IMR-90 (cell line): ENCODE results near the gene EMD. TPM values are rescaled to one million over a fixed set of nuclear protein-coding genes. Genes with fewer than 3 reads are reported as not detected.
A peak's percentile ranks its signal among the peaks of the same experiment; 100 is the strongest.

Experiments
- ATAC-seq: fragments of 200-7000 bp; cut with Tn5 transposase; 2 replicates; pipeline ENCODE4 v1.9.1; 2020; ENCODE audit warnings: low read depth, mild to moderate bottlenecking, moderate library complexity
- BruUV-seq: library from RNA; stranded (reverse); fragments of 400-500 nt; replicated peaks from 2 replicates; lab custom pipeline; 2021; lab: Mats Ljungman, UMichigan
- CTCF ChIA-PET: fragments of 300-600 bp; formaldehyde crosslinking; extraction: SDS; loops from one replicate; lab custom pipeline; 2021; ENCODE audit warnings: antibody characterized with exemption; lab: Yijun Ruan, JAX
- POLR2A ChIA-PET: fragments of 300-600 bp; sonication (Branson Sonifier 250); formaldehyde crosslinking; loops from one replicate; lab custom pipeline; 2022; ENCODE audit warnings: antibody characterized with exemption; ENCODE audit not compliant: unreplicated experiment; lab: Charles Lee
- DNase-seq: peaks from one replicate; pipeline ENCODE4 v3.0.0; 2013
- H2AFZ ChIP-seq: replicated peaks from 2 replicates; pipeline ENCODE3; 2013; ENCODE audit warnings: low read length, mild to moderate bottlenecking; ENCODE audit not compliant: poor library complexity
- H2AK5ac ChIP-seq: 2 replicates; pipeline ENCODE4 v1.6.1; 2013; ENCODE audit warnings: low read depth, low read length, inconsistent platforms
- H2AK9ac ChIP-seq: replicated peaks from 2 replicates; pipeline ENCODE3; 2013; ENCODE audit warnings: mild to moderate bottlenecking, low read depth, low read length, moderate library complexity; ENCODE audit not compliant: poor library complexity
- H2BK120ac ChIP-seq: 2 replicates; pipeline ENCODE4 v1.6.1; 2013; ENCODE audit warnings: low read depth, low read length, inconsistent platforms
- H2BK15ac ChIP-seq: 3 replicates; pipeline ENCODE4 v1.6.1; 2013; ENCODE audit warnings: low read depth, low read length, inconsistent platforms
- H2BK20ac ChIP-seq: 2 replicates; pipeline ENCODE4 v1.6.1; 2013; ENCODE audit warnings: low read depth, mild to moderate bottlenecking, inconsistent platforms, low read length, moderate library complexity
- H2BK5ac ChIP-seq: 2 replicates; pipeline ENCODE4 v1.6.1; 2013; ENCODE audit warnings: mild to moderate bottlenecking, low read depth, low read length, inconsistent platforms; ENCODE audit not compliant: poor library complexity, severe bottlenecking
- H3K14ac ChIP-seq: replicated peaks from 2 replicates; pipeline ENCODE4 v1.6.1; 2013; ENCODE audit warnings: low read depth, low read length, inconsistent platforms
- H3K18ac ChIP-seq: 2 replicates; pipeline ENCODE4 v1.6.1; 2013; ENCODE audit warnings: low read depth, low read length, control low read depth
- H3K23ac ChIP-seq: 2 replicates; pipeline ENCODE4 v1.6.1; 2013; ENCODE audit warnings: low read depth, low read length, inconsistent platforms
- H3K27ac ChIP-seq: 2 replicates; pipeline ENCODE4 v1.5.1; 2013; ENCODE audit warnings: mild to moderate bottlenecking, control low read depth, low read length; ENCODE audit not compliant: insufficient read depth
- H3K27me3 ChIP-seq: 2 replicates; pipeline ENCODE4 v1.6.1; 2013; ENCODE audit warnings: low read length; ENCODE audit not compliant: control insufficient read depth, insufficient read depth
- H3K36me3 ChIP-seq: 2 replicates; pipeline ENCODE4 v1.6.1; 2013; ENCODE audit warnings: low read length, mixed read lengths; ENCODE audit not compliant: control insufficient read depth, insufficient read depth
- H3K4ac ChIP-seq: 2 replicates; pipeline ENCODE4 v1.6.1; 2013; ENCODE audit warnings: low read depth, low read length, inconsistent platforms
- H3K4me1 ChIP-seq: 2 replicates; pipeline ENCODE4 v1.6.1; 2013; ENCODE audit warnings: low read length, mixed read lengths; ENCODE audit not compliant: control insufficient read depth, insufficient read depth
- H3K4me2 ChIP-seq: 2 replicates; pipeline ENCODE4 v1.6.1; 2013; ENCODE audit warnings: low read depth, mild to moderate bottlenecking, control low read depth, low read length, moderate library complexity
- H3K4me3 ChIP-seq: 2 replicates; pipeline ENCODE4 v1.5.1; 2013; ENCODE audit warnings: low read depth, mild to moderate bottlenecking, control low read depth, low read length, moderate library complexity; ENCODE audit not compliant: insufficient read depth
- H3K56ac ChIP-seq: 2 replicates; pipeline ENCODE4 v1.6.1; 2013; ENCODE audit warnings: low read length, inconsistent platforms; ENCODE audit not compliant: insufficient read depth; ENCODE audit errors: extremely low read depth
- H3K79me1 ChIP-seq, 2 experiments: 2 replicates each; pipeline ENCODE4 v1.6.1; 2013; ENCODE audit warnings: low read length in 2 of 2, inconsistent platforms in 1 of 2, low read depth in 1 of 2
- H3K9ac ChIP-seq: 2 replicates; pipeline ENCODE4 v1.6.1; 2013; ENCODE audit warnings: low read depth, low read length, control low read depth
- H3K9me1 ChIP-seq: 2 replicates; pipeline ENCODE4 v1.6.1; 2013; ENCODE audit warnings: low read length, inconsistent platforms; ENCODE audit not compliant: insufficient read depth
- H3K9me3 ChIP-seq: 2 replicates; pipeline ENCODE4 v1.6.1; 2013; ENCODE audit warnings: low read length; ENCODE audit not compliant: control insufficient read depth, insufficient read depth
- H4K20me1 ChIP-seq: 2 replicates; pipeline ENCODE4 v1.6.1; 2013; ENCODE audit warnings: low read length, inconsistent platforms; ENCODE audit not compliant: insufficient read depth
- H4K5ac ChIP-seq: 2 replicates; pipeline ENCODE4 v1.6.1; 2013; ENCODE audit warnings: mild to moderate bottlenecking, low read depth, low read length, control low read depth
- H4K8ac ChIP-seq, 2 experiments: 2 replicates each; pipeline ENCODE4 v1.6.1; 2013; ENCODE audit warnings: low read depth in 2 of 2, low read length in 2 of 2, control low read depth in 1 of 2, inconsistent platforms in 1 of 2
- H4K91ac ChIP-seq: 2 replicates; pipeline ENCODE4 v1.6.1; 2013; ENCODE audit warnings: low read depth, low read length, inconsistent platforms; ENCODE audit not compliant: insufficient read depth
- BHLHE40 ChIP-seq: fragments of 150-350 bp; IDR thresholded peaks from 2 replicates; pipeline ENCODE4 v1.6.1; 2016; ENCODE audit warnings: mild to moderate bottlenecking, low read depth, low read length
- CEBPB ChIP-seq: IDR thresholded peaks from 2 replicates; pipeline ENCODE4 v1.6.1; 2012; ENCODE audit warnings: low read depth, low read length, improper control_type of control experiment
- CHD1 ChIP-seq: IDR thresholded peaks from 2 replicates; pipeline ENCODE4 v1.6.1; 2012; ENCODE audit warnings: low read depth, low read length, improper control_type of control experiment
- ELK1 ChIP-seq: fragments of 150-350 bp; IDR thresholded peaks from 2 replicates; pipeline ENCODE4 v1.6.1; 2016; ENCODE audit warnings: low read depth, mild to moderate bottlenecking, low read length, moderate library complexity, borderline replicate concordance
- FOS ChIP-seq: fragments of 150-350 bp; IDR thresholded peaks from 2 replicates; pipeline ENCODE4 v1.6.1; 2016; ENCODE audit warnings: low read depth, low read length
- MAZ ChIP-seq: IDR thresholded peaks from 2 replicates; pipeline ENCODE4 v1.6.1; 2012; ENCODE audit warnings: low read depth, mild to moderate bottlenecking, low read length, improper control_type of control experiment, moderate library complexity, borderline replicate concordance
- NFE2L2 ChIP-seq: fragments of 150-350 bp; IDR thresholded peaks from 2 replicates; pipeline ENCODE4 v1.6.1; 2016; ENCODE audit warnings: low read depth, mild to moderate bottlenecking, low read length
- POLR2A ChIP-seq: IDR thresholded peaks from 2 replicates; pipeline ENCODE4 v1.6.1; 2012; ENCODE audit warnings: mild to moderate bottlenecking, low read depth, low read length
- RAD21 ChIP-seq: IDR thresholded peaks from 2 replicates; pipeline ENCODE4 v1.6.1; 2012; ENCODE audit warnings: low read length, improper control_type of control experiment
- RCOR1 ChIP-seq: IDR thresholded peaks from 2 replicates; pipeline ENCODE4 v1.6.1; 2012; ENCODE audit warnings: mild to moderate bottlenecking, low read length, improper control_type of control experiment; ENCODE audit not compliant: insufficient replicate concordance
- RFX5 ChIP-seq: IDR thresholded peaks from 2 replicates; pipeline ENCODE4 v1.8.0; 2012; ENCODE audit warnings: low read depth, mild to moderate bottlenecking, low read length, moderate library complexity
- SMC3 ChIP-seq: fragments of 150-350 bp; IDR thresholded peaks from 2 replicates; pipeline ENCODE4 v1.6.1; 2016; ENCODE audit warnings: low read depth, mild to moderate bottlenecking, antibody characterized with exemption, low read length, moderate library complexity
- WGBS, 2 experiments: methylation state at CpG; one replicate each; pipeline versions ENCODE4 v1.1.5 to v1.1.7; 2013; ENCODE audit warnings: missing lambda C conversion rate in 2 of 2; ENCODE audit not compliant: insufficient read length in 1 of 2; ENCODE audit errors: extremely low coverage in 2 of 2; 5-methylcytosine and 5-hydroxymethylcytosine counted together
- dilution Hi-C: fragments of 300-500 bp; cut with HindIII; formaldehyde crosslinking; loops from one replicate; pipeline ENCODE4 v1.14.3; 2018; ENCODE audit warnings: low sequenced_read_pairs; ENCODE audit not compliant: unreplicated experiment
- in situ Hi-C: fragments of 300-500 bp; cut with MboI; formaldehyde crosslinking; loops from 3 replicates; pipeline ENCODE4 v1.14.3; 2019; ENCODE audit warnings: low sequenced_read_pairs, inconsistent platforms, mixed read lengths
- intact Hi-C: fragments of 100-400 bp; cut with micrococcal nuclease; formaldehyde crosslinking; loops from 2 replicates; pipeline ENCODE4 v1.10.0; 2022
- polyA plus RNA-seq, 3 experiments: library from polyadenylated mRNA; depleted of rRNA; stranded (reverse); fragments of >200 nt; gene quantifications; 2 replicates each; pipeline ENCODE4 v1.2.3, GENCODE V29; 2012; ENCODE audit warnings: low replicate concordance in 1 of 3
- total RNA-seq: library from RNA; depleted of rRNA; stranded (reverse); fragments of >200 nt; gene quantifications from 2 replicates; pipeline ENCODE4 v1.2.3, GENCODE V29; 2012
- TF ChIP-seq, protein P1 (sequence below): fragments of 150-350 bp; IDR thresholded peaks from 2 replicates; pipeline ENCODE4 v1.6.1; 2017; ENCODE audit warnings: mild to moderate bottlenecking, antibody characterized with exemption, low read length, low read depth
- TF ChIP-seq, protein P2 (sequence below): conservative IDR thresholded peaks from 2 replicates; pipeline ENCODE4 v1.5.1; 2012; ENCODE audit warnings: mild to moderate bottlenecking, low read depth, low read length, improper control_type of control experiment

EMD gene
- total and polyA plus RNA-seq, 2 of the 4 experiments (the other 2 are of a cell fraction), result 9.9 to 80.6 TPM

DNA sequence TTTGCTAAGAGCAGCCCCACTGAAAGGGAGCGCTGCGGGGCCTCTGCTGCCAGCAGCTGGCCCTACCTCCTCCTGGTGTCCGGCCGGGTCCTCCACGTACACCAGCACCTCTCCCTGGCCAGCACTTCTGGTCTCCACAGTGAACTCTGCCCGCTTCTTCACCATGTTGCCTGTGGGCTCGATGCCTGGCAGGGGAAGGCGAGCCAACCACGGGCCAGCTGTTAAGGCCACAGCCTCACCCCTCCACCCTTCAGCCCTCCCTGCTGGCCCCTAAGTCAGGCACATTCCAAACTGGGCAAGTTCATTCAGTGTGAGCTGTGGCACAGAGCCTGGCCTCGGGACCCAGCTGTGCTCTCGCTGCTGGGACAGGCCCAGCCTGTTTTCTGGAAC lies 12.4 kb upstream of the EMD start:
- peak overlapping the region; percentile 47; the same call in 1 of the 2 replicates for H3K9ac ChIP-seq
- intact Hi-C loops, result no loop called here

More for the DNA sequence above, 12.4 kb upstream of the EMD start:
- Histone ChIP-seq H4K20me1 (peaks cover 90% of the 10 kb centered on the region), H3K79me1 (peaks cover 0 to 21% of the 10 kb centered on the region in 2 experiments; a peak in 1 of 4 replicates), H3K4me2 (peak overlapping the region; percentile 11; the same call in 1 of the 2 replicates), H2BK15ac (no peak overlapping the region), H3K4ac (no peak overlapping the region), H3K56ac (no peak overlapping the region), H4K5ac (no peak overlapping the region), H2BK5ac (peak overlapping the region; percentile 34), H3K4me3 (no peak overlapping the region), H3K4me1 (peaks cover 7% of the 10 kb centered on the region), H2AK9ac (peak overlapping the region; percentile 72), H2AFZ (peak overlapping the region; percentile 51), H3K14ac (peak overlapping the region; percentile 23; the same call in 1 of the 2 replicates), H2AK5ac (no peak overlapping the region; the same call in 1 of the 2 replicates), H2BK120ac (no peak overlapping the region), H3K18ac (no peak overlapping the region), H4K8ac (no peak overlapping the region), H3K23ac (no peak overlapping the region), H3K36me3 (peaks cover 75% of the 10 kb centered on the region), H3K9me1 (no peaks in the 10 kb centered on the region; the same call in 1 of the 2 replicates), H3K27ac (peak overlapping the region; percentile 39), H3K9me3 (no peaks in the 10 kb centered on the region), H2BK20ac (no peak overlapping the region), H4K91ac (no peak overlapping the region), H3K27me3 (no peaks in the 10 kb centered on the region)
- in situ Hi-C loops, result no loop called here
- no peak for DNase-seq
- CTCF ChIA-PET, result no interaction called here
- 66% methylated on average over 9 of the region's 11 CpGs; no CpG with 5 or more reads in 1 of the 2 experiments for WGBS, 2 experiments
- ATAC-seq, result no peak
- POLR2A ChIA-PET, result no interaction called here
- no peak for TF ChIP-seq NFE2L2
- TF ChIP-seq RAD21, result no peak
- no peak for TF ChIP-seq BHLHE40
- no peak for TF ChIP-seq RFX5
- TF ChIP-seq SMC3, result no peak
- TF ChIP-seq FOS, result no peak
- TF ChIP-seq, protein P1, sequence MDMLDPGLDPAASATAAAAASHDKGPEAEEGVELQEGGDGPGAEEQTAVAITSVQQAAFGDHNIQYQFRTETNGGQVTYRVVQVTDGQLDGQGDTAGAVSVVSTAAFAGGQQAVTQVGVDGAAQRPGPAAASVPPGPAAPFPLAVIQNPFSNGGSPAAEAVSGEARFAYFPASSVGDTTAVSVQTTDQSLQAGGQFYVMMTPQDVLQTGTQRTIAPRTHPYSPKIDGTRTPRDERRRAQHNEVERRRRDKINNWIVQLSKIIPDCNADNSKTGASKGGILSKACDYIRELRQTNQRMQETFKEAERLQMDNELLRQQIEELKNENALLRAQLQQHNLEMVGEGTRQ, result no peak
- TF ChIP-seq POLR2A, result no peak
- TF ChIP-seq MAZ, result no peak
- TF ChIP-seq CHD1, result no peak
- TF ChIP-seq, protein P2, sequence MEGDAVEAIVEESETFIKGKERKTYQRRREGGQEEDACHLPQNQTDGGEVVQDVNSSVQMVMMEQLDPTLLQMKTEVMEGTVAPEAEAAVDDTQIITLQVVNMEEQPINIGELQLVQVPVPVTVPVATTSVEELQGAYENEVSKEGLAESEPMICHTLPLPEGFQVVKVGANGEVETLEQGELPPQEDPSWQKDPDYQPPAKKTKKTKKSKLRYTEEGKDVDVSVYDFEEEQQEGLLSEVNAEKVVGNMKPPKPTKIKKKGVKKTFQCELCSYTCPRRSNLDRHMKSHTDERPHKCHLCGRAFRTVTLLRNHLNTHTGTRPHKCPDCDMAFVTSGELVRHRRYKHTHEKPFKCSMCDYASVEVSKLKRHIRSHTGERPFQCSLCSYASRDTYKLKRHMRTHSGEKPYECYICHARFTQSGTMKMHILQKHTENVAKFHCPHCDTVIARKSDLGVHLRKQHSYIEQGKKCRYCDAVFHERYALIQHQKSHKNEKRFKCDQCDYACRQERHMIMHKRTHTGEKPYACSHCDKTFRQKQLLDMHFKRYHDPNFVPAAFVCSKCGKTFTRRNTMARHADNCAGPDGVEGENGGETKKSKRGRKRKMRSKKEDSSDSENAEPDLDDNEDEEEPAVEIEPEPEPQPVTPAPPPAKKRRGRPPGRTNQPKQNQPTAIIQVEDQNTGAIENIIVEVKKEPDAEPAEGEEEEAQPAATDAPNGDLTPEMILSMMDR, result no peak
- TF ChIP-seq ELK1, result no peak
- no peak for TF ChIP-seq RCOR1
- no peak for TF ChIP-seq CEBPB
- BruUV-seq, result no TSS peak
- dilution Hi-C loops, result no loop called here
